ENCODE measurements around the gene ARHGEF7. TPM values are rescaled to one million over a fixed set of nuclear protein-coding genes. Genes with fewer than 3 reads are reported as not detected.

ARHGEF7 gene
- total RNA-seq, 2 donors from 2014 or later, result 34.8 to 45.5 TPM

GRCh38 chr13:111209613-111210012 lies 94.5 kb downstream of the ARHGEF7 start:
- ATAC-seq (no peak), DNase-seq (no peak)
- intact Hi-C loops (cut with DNase I), result loop anchor here in 1 of 2 donors (10.0 kb wide), 1 partner anchor 295 kb away; the partner anchor contains the start of gene ANKRD10

GRCh38 chr13:111210091-111210490 lies 95.0 kb downstream of the ARHGEF7 start:
- no peak for DNase-seq
- ATAC-seq, result no peak
- intact Hi-C loops (cut with DNase I), result loop anchor here in 1 of 2 donors (10.0 kb wide), 1 partner anchor 295 kb away; the partner anchor contains the start of gene ANKRD10

GRCh38 chr13:111210544-111211469 lies 95.7 kb downstream of the ARHGEF7 start:
- DNase-seq (no peak), ATAC-seq (peak; percentile 77 to 83)
- intact Hi-C loops (cut with DNase I), result loop anchor here in 1 of 2 donors (10.0 kb wide), 1 partner anchor 296 kb away; the partner anchor contains the start of gene ANKRD10

GRCh38 chr13:111211789-111212516 lies 96.8 kb downstream of the ARHGEF7 start:
- intact Hi-C loops (cut with DNase I), result loop anchor here in 1 of 2 donors (10.0 kb wide), 1 partner anchor 297 kb away; the partner anchor contains the start of gene ANKRD10
- ATAC-seq (no peak), DNase-seq (no peak)

- DNase-seq, result no peak
- ATAC-seq, result no peak
- intact Hi-C loops (cut with DNase I), result loop anchor here in 1 of 2 donors (10.0 kb wide), 1 partner anchor 298 kb away; the partner anchor contains the start of gene ANKRD10
Observed at GRCh38 chr13:111212517-111212873, 97.4 kb downstream of the ARHGEF7 start.

GRCh38 chr13:111213964-111214726 lies 99.0 kb downstream of the ARHGEF7 start:
- intact Hi-C loops (cut with DNase I), result loop anchor here in 1 of 2 donors (10.0 kb wide), 1 partner anchor 299 kb away; the partner anchor contains the start of gene ANKRD10
- DNase-seq (no peak), ATAC-seq (peak in 1 of 2 donors; percentile 25)

GRCh38 chr13:111215081-111216047 lies 100.3 kb downstream of the ARHGEF7 start:
- intact Hi-C loops (cut with DNase I), result loop anchor here in 1 of 2 donors (2.0 to 10.0 kb wide), 2 partner anchors 147 to 301 kb away; partner anchors contain the start of gene ANKRD10
- DNase-seq (no peak), ATAC-seq (no peak)

GRCh38 chr13:111216166-111216960 lies 101.3 kb downstream of the ARHGEF7 start:
- intact Hi-C loops (cut with DNase I), result loop anchor here in 1 of 2 donors (2.0 to 10.0 kb wide), 2 partner anchors 148 to 302 kb away; partner anchors contain the start of gene ANKRD10
- ATAC-seq (peak; percentile 56 to 60), DNase-seq (no peak)

GRCh38 chr13:111217641-111218040 lies 102.5 kb downstream of the ARHGEF7 start:
- ATAC-seq, result no peak

GRCh38 chr13:111219280-111219679 lies 104.2 kb downstream of the ARHGEF7 start:
- DNase-seq, result peak; percentile 48
- intact Hi-C loops (cut with DNase I), result loop anchor here in 1 of 2 donors (2.0 to 10.0 kb wide), 2 partner anchors 66 to 304 kb away; partner anchors contain the start of gene ANKRD10
- ATAC-seq, result peak; percentile 55 to 79

More at GRCh38 chr13:111217641-111218040, 102.5 kb downstream of the ARHGEF7 start:
- DNase-seq, result no peak
- intact Hi-C loops (cut with DNase I), result loop anchor here in 1 of 2 donors (2.0 to 10.0 kb wide), 3 partner anchors 65 to 303 kb away; partner anchors contain the start of gene ANKRD10

- ATAC-seq, result no peak
- DNase-seq, result no peak
- intact Hi-C loops (cut with DNase I), result loop anchor here in 1 of 2 donors (2.0 to 10.0 kb wide), 3 partner anchors 65 to 305 kb away; partner anchors contain the start of gene ANKRD10
Observed at GRCh38 chr13:111219950-111220349, 104.8 kb downstream of the ARHGEF7 start.

GRCh38 chr13:111225166-111225565 lies 110.1 kb downstream of the ARHGEF7 start:
- intact Hi-C loops (cut with DNase I), result loop anchor here in 1 of 2 donors (10.0 kb wide), 1 partner anchor 60 kb away; no protein-coding TSS in a partner anchor
- DNase-seq, result no peak
- ATAC-seq, result no peak

GRCh38 chr13:111225810-111226546 lies 110.9 kb downstream of the ARHGEF7 start:
- ATAC-seq (no peak), DNase-seq (no peak)
- intact Hi-C loops (cut with DNase I), result loop anchor here in 1 of 2 donors (10.0 kb wide), 1 partner anchor 59 kb away; no protein-coding TSS in a partner anchor

- DNase-seq (no peak), ATAC-seq (no peak)
- intact Hi-C loops (cut with DNase I), result loop anchor here in 1 of 2 donors (10.0 kb wide), 1 partner anchor 57 kb away; no protein-coding TSS in a partner anchor
Observed at GRCh38 chr13:111227405-111227804, 112.3 kb downstream of the ARHGEF7 start.
